Measurements from ENCODE around the gene PTPN23. TPM values are rescaled to one million over a fixed set of nuclear protein-coding genes. Genes with fewer than 3 reads are reported as not detected.
A peak's percentile ranks its signal among the peaks of the same experiment; 100 is the strongest.

Gene PTPN23
- total RNA-seq: 10 to 100 TPM; 34.9 to 44.8 (median 42.2) TPM

DNA sequence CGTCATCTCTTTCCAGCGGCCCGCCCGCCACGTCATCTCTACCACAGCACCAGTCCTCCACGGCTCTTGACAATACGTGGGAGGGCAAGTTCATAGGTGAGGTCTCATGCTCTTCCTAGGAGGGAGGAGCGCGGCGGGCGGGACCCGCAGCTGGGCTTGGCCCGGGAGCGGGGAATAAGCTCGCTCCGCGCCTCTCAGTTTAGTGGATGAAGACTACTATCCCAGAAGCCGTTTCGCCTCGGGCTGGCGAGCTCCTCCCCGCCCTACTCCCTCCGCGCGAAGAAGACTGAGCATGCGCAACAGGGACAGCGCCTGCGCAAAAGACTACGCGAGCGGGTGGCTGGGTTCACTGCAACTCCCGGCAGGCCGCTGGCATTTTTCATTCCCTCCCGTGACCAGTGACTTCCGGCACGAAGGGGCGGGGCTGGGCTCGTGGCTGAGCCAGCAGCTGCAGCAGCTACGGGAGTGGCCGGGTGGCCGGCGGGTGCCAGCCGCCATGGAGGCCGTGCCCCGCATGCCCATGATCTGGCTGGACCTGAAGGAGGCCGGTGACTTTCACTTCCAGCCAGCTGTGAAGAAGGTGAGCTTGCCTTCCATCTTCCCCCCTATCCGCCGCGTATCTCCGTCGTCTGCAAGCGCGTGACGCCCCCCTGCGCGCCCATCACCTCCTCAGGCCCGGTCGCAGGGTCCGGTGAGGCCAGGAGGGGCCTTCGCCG lies at the start of gene PTPN23:
PTPN23 (plus strand) TSS at position 421 of the 716 bp plus-strand sequence; CDS start at position 497, 76 bp downstream.
- Mint-ChIP-seq H3K4me3 (peak within 1 kb of the TSS; percentile 99), H3K27me3 (ENCODE audit: low read depth) (no peaks in the 10 kb centered on the region), H3K36me3 (ENCODE audit: insufficient read depth) (peaks cover 8% of the 10 kb centered on the region), H3K9me3 (no peaks in the 10 kb centered on the region), H3K4me1 (ENCODE audit: low read depth) (peaks cover 51% of the 10 kb centered on the region)
- ATAC-seq (peak; percentile 79), DNase-seq (peak; percentile 96)

DNA sequence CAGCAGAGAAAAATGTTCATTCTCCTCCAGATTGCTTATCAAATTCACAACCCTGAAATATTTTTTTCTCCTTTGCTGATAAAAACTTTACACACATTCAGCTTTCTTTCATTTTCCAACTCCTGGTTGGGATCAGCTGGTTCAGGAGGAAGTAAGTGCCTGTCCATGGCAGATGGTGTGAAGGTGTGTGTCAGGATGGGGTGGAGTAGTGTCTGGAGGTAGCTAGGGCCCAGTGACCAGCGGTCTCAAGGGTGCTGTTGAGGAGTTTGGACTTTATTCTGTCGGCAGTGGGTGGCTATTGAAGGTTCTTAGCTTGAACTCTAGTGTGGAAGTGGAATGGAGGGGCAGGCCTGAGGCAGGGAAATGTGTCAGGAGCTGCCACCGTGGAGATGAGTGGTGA lies 46.9 kb upstream of the PTPN23 start:
- no peak for ATAC-seq

DNA sequence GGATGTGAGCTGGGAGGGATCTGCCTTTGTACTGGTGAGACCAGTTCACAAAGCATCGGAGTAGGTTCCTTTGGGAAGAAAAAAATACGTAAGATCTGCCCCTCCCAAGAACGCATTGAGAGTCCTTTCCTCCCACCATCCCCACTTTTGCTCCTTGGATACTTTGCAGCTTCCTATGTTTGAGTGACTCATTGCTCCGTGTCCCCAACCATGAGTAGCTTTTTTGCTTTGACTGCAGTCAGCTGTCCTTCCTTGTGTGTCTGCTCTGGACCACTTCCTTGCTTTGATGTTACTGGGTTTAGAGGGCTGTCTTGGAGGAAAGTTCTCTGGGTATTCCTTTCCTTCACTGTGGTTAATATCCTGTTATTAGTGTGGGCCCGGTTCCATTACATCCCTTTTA lies 43.2 kb upstream of the PTPN23 start:
- no peak for DNase-seq
- ATAC-seq: no peak
- no peaks in the 10 kb centered on the region for H3K9me3 Mint-ChIP-seq
- peaks cover 51% of the 10 kb centered on the region for H3K36me3 Mint-ChIP-seq (ENCODE audit: insufficient read depth)
- peaks cover 3% of the 10 kb centered on the region for H3K4me1 Mint-ChIP-seq (ENCODE audit: low read depth)
- no peak overlapping the region for H3K4me3 Mint-ChIP-seq
- no peaks in the 10 kb centered on the region for H3K27me3 Mint-ChIP-seq (ENCODE audit: low read depth)

More for the DNA sequence above, 46.9 kb upstream of the PTPN23 start:
- peaks cover 54% of the 10 kb centered on the region for H3K36me3 Mint-ChIP-seq (ENCODE audit: insufficient read depth)
- no peaks in the 10 kb centered on the region for H3K4me1 Mint-ChIP-seq (ENCODE audit: low read depth)
- DNase-seq: no peak
- H3K27me3 Mint-ChIP-seq (ENCODE audit: low read depth): no peaks in the 10 kb centered on the region
- no peak overlapping the region for H3K4me3 Mint-ChIP-seq
- no peaks in the 10 kb centered on the region for H3K9me3 Mint-ChIP-seq

DNA sequence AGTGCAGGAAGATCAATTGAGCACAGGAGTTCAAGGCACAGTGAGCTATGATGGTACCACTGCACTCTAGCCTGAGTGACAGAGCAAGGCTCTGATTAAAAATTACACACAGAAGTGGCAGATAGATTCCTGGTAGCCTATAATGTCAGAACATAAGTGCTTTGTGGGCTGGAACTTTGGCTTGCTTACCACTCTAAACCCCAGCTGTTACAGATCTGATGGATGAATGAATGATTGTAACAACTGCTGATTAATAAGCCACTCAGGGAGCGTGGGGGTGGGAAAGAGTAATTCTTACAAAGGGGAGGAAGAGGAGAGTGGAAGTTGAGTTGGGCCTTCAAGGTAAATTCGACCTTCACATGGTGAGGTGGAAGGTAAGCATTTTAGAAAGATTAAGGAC lies 40.9 kb upstream of the PTPN23 start:
- Mint-ChIP-seq H3K36me3 (ENCODE audit: insufficient read depth) (peaks cover 44% of the 10 kb centered on the region), H3K9me3 (no peaks in the 10 kb centered on the region), H3K4me3 (no peak overlapping the region), H3K27me3 (ENCODE audit: low read depth) (no peaks in the 10 kb centered on the region), H3K4me1 (ENCODE audit: low read depth) (peaks cover 3% of the 10 kb centered on the region)
- DNase-seq (no peak), ATAC-seq (no peak)

DNA sequence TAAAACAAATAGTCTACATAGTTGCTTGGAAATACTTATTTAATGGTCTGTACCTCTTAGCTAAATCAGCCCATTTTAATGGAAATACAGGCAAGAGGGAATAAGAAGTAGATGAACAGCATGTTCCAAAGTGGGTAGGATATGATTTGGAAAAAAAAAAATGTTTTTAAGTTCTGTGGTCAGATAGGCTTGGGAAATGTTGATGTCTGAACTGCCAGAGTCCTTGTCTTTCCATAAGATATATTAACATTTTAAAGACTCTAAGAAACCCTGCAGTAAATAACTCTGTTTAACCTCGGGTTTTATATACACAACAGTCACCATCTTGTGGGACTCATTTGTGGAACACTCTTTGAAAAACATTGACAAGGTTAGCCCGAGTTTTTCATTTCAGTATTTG lies 40.0 kb upstream of the PTPN23 start:
- Mint-ChIP-seq H3K9me3 (no peaks in the 10 kb centered on the region), H3K4me3 (no peak overlapping the region), H3K4me1 (ENCODE audit: low read depth) (peaks cover 3% of the 10 kb centered on the region), H3K36me3 (ENCODE audit: insufficient read depth) (peaks cover 46% of the 10 kb centered on the region), H3K27me3 (ENCODE audit: low read depth) (no peaks in the 10 kb centered on the region)
- DNase-seq (no peak), ATAC-seq (no peak)

- Mint-ChIP-seq H3K9me3 (no peaks in the 10 kb centered on the region), H3K36me3 (ENCODE audit: insufficient read depth) (peaks cover 36% of the 10 kb centered on the region), H3K4me1 (ENCODE audit: low read depth) (peaks cover 3% of the 10 kb centered on the region), H3K4me3 (no peak overlapping the region), H3K27me3 (ENCODE audit: low read depth) (no peaks in the 10 kb centered on the region)
- ATAC-seq (no peak), DNase-seq (no peak)
Observed at GRCh38 chr3:47342151-47342550, 38.7 kb upstream of the PTPN23 start.

GRCh38 chr3:47342812-47343211 lies 38.0 kb upstream of the PTPN23 start:
- H3K9me3 Mint-ChIP-seq: no peaks in the 10 kb centered on the region
- no peak overlapping the region for H3K4me3 Mint-ChIP-seq
- no peaks in the 10 kb centered on the region for H3K27me3 Mint-ChIP-seq (ENCODE audit: low read depth)
- ATAC-seq: no peak
- peaks cover 30% of the 10 kb centered on the region for H3K36me3 Mint-ChIP-seq (ENCODE audit: insufficient read depth)
- DNase-seq: no peak
- peaks cover 3% of the 10 kb centered on the region for H3K4me1 Mint-ChIP-seq (ENCODE audit: low read depth)

DNA sequence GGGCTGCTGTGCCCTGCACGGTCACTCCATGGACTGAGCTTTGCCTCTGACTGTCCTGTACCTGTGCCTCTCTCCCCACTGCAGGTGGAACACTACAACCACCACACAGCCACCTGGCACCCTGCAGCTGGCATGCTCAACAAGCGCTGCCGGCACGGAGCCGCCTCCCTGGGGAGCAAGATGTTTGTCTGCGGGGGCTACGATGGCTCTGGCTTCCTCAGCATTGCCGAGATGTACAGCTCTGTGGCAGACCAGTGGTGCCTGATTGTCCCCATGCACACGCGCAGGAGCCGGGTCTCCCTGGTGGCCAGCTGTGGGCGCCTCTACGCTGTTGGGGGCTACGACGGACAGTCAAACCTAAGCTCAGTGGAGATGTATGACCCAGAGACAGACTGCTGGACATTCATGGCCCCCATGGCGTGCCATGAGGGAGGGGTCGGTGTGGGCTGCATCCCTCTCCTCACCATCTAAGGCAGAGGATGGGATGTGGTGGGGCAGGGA lies 37.3 kb upstream of the PTPN23 start:
- Mint-ChIP-seq H3K4me1 (ENCODE audit: low read depth) (peaks cover 3% of the 10 kb centered on the region), H3K9me3 (no peaks in the 10 kb centered on the region), H3K27me3 (ENCODE audit: low read depth) (no peaks in the 10 kb centered on the region), H3K36me3 (ENCODE audit: insufficient read depth) (peaks cover 24% of the 10 kb centered on the region), H3K4me3 (no peak overlapping the region)
- DNase-seq: no peak
- ATAC-seq: no peak

- H3K9me3 Mint-ChIP-seq: no peaks in the 10 kb centered on the region
- no peak overlapping the region for H3K4me3 Mint-ChIP-seq
- no peak for DNase-seq
- peaks cover 17% of the 10 kb centered on the region for H3K36me3 Mint-ChIP-seq (ENCODE audit: insufficient read depth)
- H3K4me1 Mint-ChIP-seq (ENCODE audit: low read depth): peaks cover 3% of the 10 kb centered on the region
- no peaks in the 10 kb centered on the region for H3K27me3 Mint-ChIP-seq (ENCODE audit: low read depth)
- ATAC-seq: no peak
Observed at GRCh38 chr3:47344971-47345370, 35.9 kb upstream of the PTPN23 start.

GRCh38 chr3:47347217-47347801 lies 33.5 kb upstream of the PTPN23 start:
- DNase-seq (no peak), ATAC-seq (no peak)
- H3K4me1 Mint-ChIP-seq (ENCODE audit: low read depth): no peaks in the 10 kb centered on the region
- no peak overlapping the region for H3K4me3 Mint-ChIP-seq
- no peaks in the 10 kb centered on the region for H3K27me3 Mint-ChIP-seq (ENCODE audit: low read depth)
- no peaks in the 10 kb centered on the region for H3K9me3 Mint-ChIP-seq
- H3K36me3 Mint-ChIP-seq (ENCODE audit: insufficient read depth): peaks cover 11% of the 10 kb centered on the region

DNA sequence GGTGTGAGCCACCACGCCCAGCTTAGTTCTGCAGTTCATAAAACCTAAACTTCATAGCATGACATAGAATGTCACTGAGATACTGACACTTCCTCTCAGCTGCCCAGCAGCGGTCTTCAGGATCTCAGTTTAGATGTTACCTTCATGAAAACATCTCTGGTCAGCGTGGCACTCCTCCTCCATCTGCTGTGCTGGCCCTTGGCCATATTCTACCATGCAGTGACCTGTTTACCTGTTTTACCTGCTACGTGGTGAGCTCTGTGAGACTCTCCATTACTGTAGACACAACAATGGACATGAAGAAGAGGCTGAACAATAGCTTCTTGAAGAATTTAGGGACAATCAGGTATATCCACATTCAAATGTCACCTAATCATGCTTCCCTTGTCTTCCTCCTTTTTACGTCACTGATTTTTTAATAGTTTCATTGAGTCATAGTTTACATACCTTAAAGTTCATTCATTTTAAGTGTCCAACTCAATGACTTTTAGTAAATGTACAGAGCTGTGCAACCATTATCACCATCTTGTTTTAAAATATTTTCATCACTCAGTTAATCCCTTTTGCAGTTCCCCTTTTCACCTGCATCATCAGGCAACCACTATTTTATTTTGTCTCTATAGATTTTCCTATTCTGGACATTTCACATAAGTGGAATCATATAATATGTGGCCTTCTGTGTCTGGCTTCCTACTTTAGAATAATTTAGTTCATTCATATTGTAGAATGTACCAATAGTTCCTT lies 32.2 kb upstream of the PTPN23 start:
- Mint-ChIP-seq H3K27me3 (ENCODE audit: low read depth) (no peaks in the 10 kb centered on the region), H3K36me3 (ENCODE audit: insufficient read depth) (peaks cover 10% of the 10 kb centered on the region), H3K4me3 (no peak overlapping the region), H3K4me1 (ENCODE audit: low read depth) (no peaks in the 10 kb centered on the region), H3K9me3 (no peaks in the 10 kb centered on the region)
- no peak for ATAC-seq
- no peak for DNase-seq

- ATAC-seq (no peak), DNase-seq (no peak)
- no peak overlapping the region for H3K4me3 Mint-ChIP-seq
- peaks cover 2% of the 10 kb centered on the region for H3K4me1 Mint-ChIP-seq (ENCODE audit: low read depth)
- H3K36me3 Mint-ChIP-seq (ENCODE audit: insufficient read depth): no peaks in the 10 kb centered on the region
- H3K9me3 Mint-ChIP-seq: peaks cover 6% of the 10 kb centered on the region
- H3K27me3 Mint-ChIP-seq (ENCODE audit: low read depth): no peaks in the 10 kb centered on the region
Observed at GRCh38 chr3:47355010-47355409, 25.8 kb upstream of the PTPN23 start.

DNA sequence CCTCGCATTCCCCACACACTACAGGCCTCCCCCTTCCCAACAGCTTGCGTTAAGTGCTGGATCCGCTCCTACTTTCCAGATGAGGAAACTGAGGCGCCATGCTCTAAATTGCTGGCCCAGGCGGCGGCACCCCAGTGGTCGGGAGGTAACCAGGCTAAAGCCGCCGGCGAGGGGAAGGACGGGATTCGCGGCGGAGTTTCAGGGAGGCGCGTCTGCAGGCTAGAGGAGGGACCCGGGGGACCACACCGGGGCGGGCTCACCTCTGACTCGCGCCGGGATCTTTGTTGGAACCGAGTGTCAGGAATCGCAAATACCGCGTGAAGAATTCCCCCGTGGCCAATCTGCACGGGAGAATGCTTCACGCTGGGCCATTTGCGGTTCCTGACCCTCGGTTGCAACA lies 24.6 kb upstream of the PTPN23 start:
- Mint-ChIP-seq H3K4me1 (ENCODE audit: low read depth) (peaks cover 6% of the 10 kb centered on the region), H3K9me3 (peaks cover 11% of the 10 kb centered on the region), H3K36me3 (ENCODE audit: insufficient read depth) (no peaks in the 10 kb centered on the region), H3K4me3 (no peak overlapping the region), H3K27me3 (ENCODE audit: low read depth) (no peaks in the 10 kb centered on the region)
- DNase-seq (no peak), ATAC-seq (no peak)

DNA sequence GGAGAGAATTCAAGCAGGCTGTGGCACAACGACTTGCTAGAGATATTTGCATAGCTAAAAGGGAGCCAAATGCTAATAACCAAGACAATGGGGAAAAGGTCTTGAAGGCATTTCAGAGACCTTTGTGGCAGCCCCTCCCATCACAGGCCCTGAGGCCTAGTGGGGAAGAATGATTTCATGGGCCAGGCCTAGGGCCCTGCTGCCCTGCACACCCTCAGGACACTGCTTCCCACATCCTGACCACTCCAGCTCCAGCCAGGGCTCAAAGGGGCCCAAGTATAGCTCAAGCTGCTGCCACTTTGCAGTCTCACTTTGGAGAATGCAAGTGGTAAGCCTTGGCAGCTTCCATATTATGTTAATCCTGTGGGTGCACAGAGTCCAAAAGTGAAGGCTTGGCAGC lies 21.5 kb upstream of the PTPN23 start:
- Mint-ChIP-seq H3K9me3 (peaks cover 11% of the 10 kb centered on the region), H3K27me3 (ENCODE audit: low read depth) (no peaks in the 10 kb centered on the region), H3K4me3 (no peak overlapping the region), H3K36me3 (ENCODE audit: insufficient read depth) (no peaks in the 10 kb centered on the region), H3K4me1 (ENCODE audit: low read depth) (peaks cover 19% of the 10 kb centered on the region)
- no peak for ATAC-seq
- no peak for DNase-seq

Data from activated T-cell treated with anti-CD3 and anti-CD28 coated beads, Interleukin-2, amount 50 U/mL, for 4 hours (primary cell).